ENCODE data around the gene RAD54L.
"Not testable (repeated sequence)": the region's sequence is repeated elsewhere in the genome, so short reads cannot be mapped to it uniquely, and the experiment has no call there.

Gene RAD54L

GRCh38 chr1:46242918-46243317 is 4.6 kb upstream of the RAD54L start:
- TF ChIP-seq CTCF (IDR thresholded peaks at IDR 0.05; ENCODE audit: insufficient read depth, low read depth, low read length, missing control alignments) = no peak
- no peak overlapping the region for H3K4me3 ChIP-seq (ENCODE audit: low read depth, low read length)
- DNase-seq (ENCODE audit: low read depth) = no peak

GRCh38 chr1:46243831-46244230 is 3.7 kb upstream of the RAD54L start:
- H3K4me3 ChIP-seq (ENCODE audit: low read depth, low read length); DNase-seq (ENCODE audit: low read depth): not testable (repeated sequence)

- DNase-seq (ENCODE audit: low read depth) = peak; percentile 49
- no peak overlapping the region for H3K4me3 ChIP-seq (ENCODE audit: low read depth, low read length)
- peak; percentile 43 for TF ChIP-seq CTCF (IDR thresholded peaks at IDR 0.05; ENCODE audit: insufficient read depth, low read depth, low read length, missing control alignments)
Measured at GRCh38 chr1:46244656-46245371, 2.7 kb upstream of the RAD54L start.

GRCh38 chr1:46246136-46246535 is 1.4 kb upstream of the RAD54L start:
- H3K4me3 ChIP-seq (ENCODE audit: low read depth, low read length); DNase-seq (ENCODE audit: low read depth): not testable (repeated sequence)

GRCh38 chr1:46246548-46247435 is 771 bp upstream of the RAD54L start:
- H3K4me3 ChIP-seq (ENCODE audit: low read depth, low read length) = peak overlapping the region; percentile 84
- TF ChIP-seq CTCF (IDR thresholded peaks at IDR 0.05; ENCODE audit: insufficient read depth, low read depth, low read length, missing control alignments) = no peak
- DNase-seq (ENCODE audit: low read depth) = peak; percentile 70

GRCh38 chr1:46248122-46248920 is 758 bp downstream of the RAD54L start:
- DNase-seq (ENCODE audit: low read depth) = peak; percentile 70
- peak overlapping the region; percentile 88 for H3K4me3 ChIP-seq (ENCODE audit: low read depth, low read length)
- TF ChIP-seq CTCF (IDR thresholded peaks at IDR 0.05; ENCODE audit: insufficient read depth, low read depth, low read length, missing control alignments) = no peak

- no peak overlapping the region for H3K4me3 ChIP-seq (ENCODE audit: low read depth, low read length)
- no peak for TF ChIP-seq CTCF (IDR thresholded peaks at IDR 0.05; ENCODE audit: insufficient read depth, low read depth, low read length, missing control alignments)
- no peak for DNase-seq (ENCODE audit: low read depth)
Measured at GRCh38 chr1:46254668-46255067, 7.1 kb downstream of the RAD54L start.
